ENCODE measurements around the gene NYNRIN.

GRCh38 chr14:24390701-24391468 lies 7.9 kb upstream of the NYNRIN start:
- TF ChIP-seq YY1 (IDR thresholded peaks at IDR 0.05; ENCODE audit: extremely low read depth, insufficient replicate concordance, low read depth, low read length) (no peak), SRF (IDR thresholded peaks at IDR 0.05; ENCODE audit: low read depth) (no peak), CTCF (IDR thresholded peaks at IDR 0.05 in 2 of 3, conservative IDR thresholded peaks at IDR 0.05 in 1 of 3; ENCODE audit: borderline replicate concordance in 1 of 3, insufficient read depth in 1 of 3, low read depth in 2 of 3, low read length in 2 of 3) (no peak), EGR1 (IDR thresholded peaks at IDR 0.05; ENCODE audit: low read depth) (no peak), MAX (IDR thresholded peaks at IDR 0.05) (no peak), TCF7L2 (IDR thresholded peaks at IDR 0.05; ENCODE audit: borderline replicate concordance, extremely low read depth, insufficient read depth, insufficient read length) (no peak), EZH2 (IDR thresholded peaks at IDR 0.05) (no peak), ZNF274 (IDR thresholded peaks at IDR 0.05; ENCODE audit: low read depth, low read length) (no peak), POLR2AphosphoS5 (IDR thresholded peaks at IDR 0.05; ENCODE audit: low read depth, low read length) (no peak), FOSL1 (IDR thresholded peaks at IDR 0.05; ENCODE audit: low read depth) (no peak)

Data from HCT116 (cell line).